Osteocyte (in vitro differentiated cells): ENCODE data around the gene TUT7. TPM values are rescaled to one million over a fixed set of nuclear protein-coding genes. Genes with fewer than 3 reads are reported as not detected.
"Not testable (repeated sequence)": the region's sequence is repeated elsewhere in the genome, so short reads cannot be mapped to it uniquely, and the experiment has no call there.

Source experiments
- DNase-seq: peaks from one replicate; pipeline ENCODE4 v3.0.0; 2021; ENCODE audit warnings: mixed read lengths; ENCODE audit not compliant: unreplicated experiment; ENCODE audit errors: extremely low spot score
- H3K27ac Mint-ChIP-seq: one replicate; pipeline ENCODE4 v1.8.0; 2021; ENCODE audit warnings: mild to moderate bottlenecking, mixed read lengths; ENCODE audit not compliant: unreplicated experiment
- H3K27me3 Mint-ChIP-seq: one replicate; pipeline ENCODE4 v1.8.0; 2021; ENCODE audit warnings: mixed read lengths; ENCODE audit not compliant: unreplicated experiment
- H3K36me3 Mint-ChIP-seq: one replicate; pipeline ENCODE4 v1.8.0; 2021; ENCODE audit warnings: mixed read lengths; ENCODE audit not compliant: unreplicated experiment
- H3K4me1 Mint-ChIP-seq: one replicate; pipeline ENCODE4 v1.8.0; 2021; ENCODE audit warnings: mixed read lengths; ENCODE audit not compliant: unreplicated experiment
- H3K4me3 Mint-ChIP-seq: one replicate; pipeline ENCODE4 v1.8.0; 2021; ENCODE audit warnings: mild to moderate bottlenecking, moderate library complexity, mixed read lengths; ENCODE audit not compliant: unreplicated experiment
- H3K9me3 Mint-ChIP-seq: one replicate; pipeline ENCODE4 v1.8.0; 2021; ENCODE audit warnings: mixed read lengths; ENCODE audit not compliant: unreplicated experiment
- CTCF ChIP-seq: fragments of 200-600 bp; sonication (generic); IDR thresholded peaks from 2 replicates; pipeline ENCODE4 v1.5.0; 2021; ENCODE audit warnings: antibody characterized with exemption, mild to moderate bottlenecking, moderate library complexity
- total RNA-seq: library from RNA; stranded (reverse); gene quantifications from 2 replicates; pipeline ENCODE4 v1.2.1, GENCODE V29; 2021

The TUT7 gene
- total RNA-seq, 1 donor from 2014 or later, result 24.8 TPM

GRCh38 chr9:86389628-86390027 lies 35.4 kb upstream of the TUT7 start:
- H3K27ac Mint-ChIP-seq, result no peak overlapping the region
- DNase-seq, result no peak
- TF ChIP-seq CTCF, result no peak
- peaks cover 13% of the 10 kb centered on the region for H3K9me3 Mint-ChIP-seq
- no peaks in the 10 kb centered on the region for H3K4me1 Mint-ChIP-seq
- no peak overlapping the region for H3K4me3 Mint-ChIP-seq
- peaks cover 3% of the 10 kb centered on the region for H3K36me3 Mint-ChIP-seq
- peaks cover 73% of the 10 kb centered on the region for H3K27me3 Mint-ChIP-seq

GRCh38 chr9:86387376-86387775 lies 33.2 kb upstream of the TUT7 start:
- Mint-ChIP-seq H3K4me3 (no peak overlapping the region), H3K4me1 (no peaks in the 10 kb centered on the region), H3K27me3 (peaks cover 62% of the 10 kb centered on the region), H3K27ac (no peak overlapping the region), H3K9me3 (peaks cover 21% of the 10 kb centered on the region), H3K36me3 (peaks cover 3% of the 10 kb centered on the region)
- DNase-seq, result no peak
- no peak for TF ChIP-seq CTCF

- not testable (repeated sequence) for H3K4me3 Mint-ChIP-seq, H3K36me3 Mint-ChIP-seq, H3K27ac Mint-ChIP-seq, H3K4me1 Mint-ChIP-seq, DNase-seq
- peaks cover 59% of the 10 kb centered on the region for H3K27me3 Mint-ChIP-seq
- H3K9me3 Mint-ChIP-seq, result peaks cover 24% of the 10 kb centered on the region
Measured at GRCh38 chr9:86383000-86383399, 28.8 kb upstream of the TUT7 start.

GRCh38 chr9:86376016-86376415 lies 21.8 kb upstream of the TUT7 start:
- Mint-ChIP-seq H3K4me3 (no peak overlapping the region), H3K4me1 (no peaks in the 10 kb centered on the region), H3K36me3 (no peaks in the 10 kb centered on the region), H3K9me3 (peaks cover 5% of the 10 kb centered on the region), H3K27me3 (peaks cover 52% of the 10 kb centered on the region), H3K27ac (no peak overlapping the region)
- no peak for DNase-seq
- no peak for TF ChIP-seq CTCF

- Mint-ChIP-seq H3K4me1 (no peaks in the 10 kb centered on the region), H3K27me3 (peaks cover 45% of the 10 kb centered on the region), H3K9me3 (peaks cover 19% of the 10 kb centered on the region), H3K27ac (no peak overlapping the region), H3K4me3 (no peak overlapping the region), H3K36me3 (no peaks in the 10 kb centered on the region)
- no peak for TF ChIP-seq CTCF
- no peak for DNase-seq
Measured at GRCh38 chr9:86369810-86370209, 15.6 kb upstream of the TUT7 start.
